ENCODE measurements around the gene VAV2. TPM values are rescaled to one million over a fixed set of nuclear protein-coding genes. Genes with fewer than 3 reads are reported as not detected.

VAV2 gene
- total RNA-seq, 1 donor from 2014 or later = 34.6 TPM

DNA sequence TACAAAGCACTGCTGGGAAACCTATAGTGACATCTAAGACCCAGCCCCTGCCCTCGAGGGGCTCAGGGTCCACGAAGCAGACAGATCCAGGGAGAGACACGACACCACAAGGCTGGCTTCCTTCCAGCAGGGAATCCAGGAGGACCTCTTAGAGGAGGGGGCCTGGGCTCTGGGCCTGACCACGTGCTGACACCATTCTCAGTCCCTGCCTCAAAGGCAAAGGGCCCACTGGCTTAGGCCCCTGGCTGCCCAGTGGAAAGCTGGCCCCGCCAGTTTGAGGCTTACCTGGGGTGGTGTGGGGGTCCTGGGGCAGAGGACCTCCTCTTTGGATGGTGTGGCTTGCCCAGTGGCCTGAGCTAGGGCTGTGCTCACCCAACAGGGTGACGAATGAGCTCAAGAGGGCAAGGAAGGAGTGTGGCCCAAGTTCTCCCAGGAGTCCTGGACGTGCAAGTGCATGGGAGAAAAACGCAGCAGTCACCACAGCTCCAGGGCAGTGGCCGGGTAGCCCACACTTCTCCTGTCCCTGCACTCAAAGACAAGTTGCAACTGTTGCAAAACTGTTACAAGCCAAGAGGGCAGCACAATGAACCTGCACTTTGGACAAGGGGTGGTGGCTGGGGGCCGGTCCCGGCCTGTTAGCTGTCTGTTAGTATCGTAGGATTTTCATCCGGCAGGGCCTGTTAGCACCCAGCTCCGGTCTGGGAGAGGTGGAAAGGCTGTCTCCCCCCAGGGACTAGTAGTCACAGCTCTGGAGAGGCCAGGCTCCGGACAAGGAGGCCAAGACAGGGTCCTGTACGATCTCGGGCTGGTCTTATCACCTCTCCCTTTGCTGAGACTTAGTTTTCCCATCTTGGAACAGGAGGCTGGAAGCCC is 252.5 kb downstream of the VAV2 start:
- Histone ChIP-seq H3K27ac (no peak overlapping the region), H3K36me3 (no peaks in the 10 kb centered on the region), H3K27me3 (no peaks in the 10 kb centered on the region), H3K4me3 (no peak overlapping the region), H3K4me1 (peaks cover 13% of the 10 kb centered on the region), H3K9me3 (no peaks in the 10 kb centered on the region)
- TF ChIP-seq, protein P1, sequence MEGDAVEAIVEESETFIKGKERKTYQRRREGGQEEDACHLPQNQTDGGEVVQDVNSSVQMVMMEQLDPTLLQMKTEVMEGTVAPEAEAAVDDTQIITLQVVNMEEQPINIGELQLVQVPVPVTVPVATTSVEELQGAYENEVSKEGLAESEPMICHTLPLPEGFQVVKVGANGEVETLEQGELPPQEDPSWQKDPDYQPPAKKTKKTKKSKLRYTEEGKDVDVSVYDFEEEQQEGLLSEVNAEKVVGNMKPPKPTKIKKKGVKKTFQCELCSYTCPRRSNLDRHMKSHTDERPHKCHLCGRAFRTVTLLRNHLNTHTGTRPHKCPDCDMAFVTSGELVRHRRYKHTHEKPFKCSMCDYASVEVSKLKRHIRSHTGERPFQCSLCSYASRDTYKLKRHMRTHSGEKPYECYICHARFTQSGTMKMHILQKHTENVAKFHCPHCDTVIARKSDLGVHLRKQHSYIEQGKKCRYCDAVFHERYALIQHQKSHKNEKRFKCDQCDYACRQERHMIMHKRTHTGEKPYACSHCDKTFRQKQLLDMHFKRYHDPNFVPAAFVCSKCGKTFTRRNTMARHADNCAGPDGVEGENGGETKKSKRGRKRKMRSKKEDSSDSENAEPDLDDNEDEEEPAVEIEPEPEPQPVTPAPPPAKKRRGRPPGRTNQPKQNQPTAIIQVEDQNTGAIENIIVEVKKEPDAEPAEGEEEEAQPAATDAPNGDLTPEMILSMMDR (IDR thresholded peaks at IDR 0.05) = no peak
- DNase-seq (peak; percentile 56), ATAC-seq (no peak)
- intact Hi-C loops (cut with DNase I) = no loop called here

DNA sequence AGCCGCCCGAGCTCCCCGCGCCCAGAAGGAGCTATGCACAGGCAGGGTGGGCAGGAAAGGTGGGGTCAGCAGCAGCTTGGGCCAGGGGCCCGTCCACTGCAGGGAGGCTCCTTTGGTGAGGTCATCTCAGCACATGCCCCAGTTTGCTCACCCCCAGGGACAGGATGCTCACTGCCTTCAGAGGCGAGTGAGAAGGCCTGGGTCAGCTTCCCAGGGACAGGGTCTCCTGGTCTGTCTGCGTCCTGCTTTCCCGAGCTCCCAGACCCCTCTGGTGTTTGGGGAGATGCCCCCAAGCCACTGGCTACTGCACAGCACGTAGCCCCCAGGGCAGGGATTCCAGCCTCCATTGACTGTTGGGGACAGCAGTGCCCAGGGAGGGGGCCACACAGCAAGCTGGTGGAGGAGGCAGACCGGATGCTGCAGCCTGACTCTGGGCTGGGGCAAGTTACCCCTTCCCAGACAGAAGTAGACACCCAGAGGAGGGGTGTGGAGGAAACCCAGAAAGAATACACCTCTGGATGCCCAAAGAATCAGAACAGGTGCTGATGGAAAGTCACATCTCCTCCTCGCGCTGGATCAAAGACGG is 253.4 kb downstream of the VAV2 start:
- intact Hi-C loops (cut with DNase I) = no loop called here
- H3K9me3 ChIP-seq = no peaks in the 10 kb centered on the region
- no peaks in the 10 kb centered on the region for H3K27me3 ChIP-seq
- no peak overlapping the region for H3K27ac ChIP-seq
- H3K4me3 ChIP-seq = peak overlapping the region; percentile 46
- H3K4me1 ChIP-seq = peaks cover 13% of the 10 kb centered on the region
- ATAC-seq = no peak
- TF ChIP-seq, protein P1 (IDR thresholded peaks at IDR 0.05) = no peak
- no peak for DNase-seq
- H3K36me3 ChIP-seq = no peaks in the 10 kb centered on the region

DNA sequence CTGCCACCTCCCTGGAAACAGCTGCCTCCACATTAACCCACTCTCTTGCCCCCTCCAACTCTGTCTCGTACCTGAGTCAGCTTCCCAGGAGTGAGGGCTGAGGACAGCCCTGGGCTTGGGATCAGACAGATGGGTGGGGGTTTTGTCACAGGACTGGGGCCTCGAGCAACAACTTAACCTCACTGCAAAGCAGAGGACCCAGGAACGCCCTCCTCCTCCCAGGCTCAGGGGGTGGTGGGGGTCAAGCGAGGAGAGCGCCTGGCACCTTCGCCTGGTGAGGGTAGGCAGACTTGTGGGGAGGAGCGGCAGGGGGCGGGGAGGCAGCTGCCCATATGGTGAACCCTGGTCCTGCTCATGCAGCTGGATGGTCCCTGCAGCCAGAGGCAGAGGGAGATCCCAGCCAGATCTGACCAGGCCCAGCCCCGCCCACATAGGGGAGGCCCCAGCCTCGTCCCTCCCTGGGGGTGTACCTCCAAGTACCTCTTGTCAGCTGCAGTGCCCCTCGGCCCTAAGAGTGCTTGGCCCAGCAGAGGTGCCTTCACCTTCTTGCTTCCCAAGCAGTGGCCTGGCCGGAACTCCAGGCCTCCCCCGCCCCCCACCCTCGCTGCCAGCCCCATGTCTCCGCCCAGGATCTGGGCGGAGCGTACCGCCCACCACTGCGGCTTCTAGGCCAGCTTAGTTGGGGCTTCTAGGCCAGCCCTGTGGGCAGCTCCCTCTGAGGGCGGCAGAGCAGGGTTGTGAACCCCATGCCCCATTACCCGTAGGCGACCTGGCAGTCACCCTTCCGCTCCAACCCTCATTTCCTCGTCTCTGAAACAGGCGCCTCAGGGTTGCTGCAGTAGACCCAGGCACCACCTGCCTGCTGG is 254.1 kb downstream of the VAV2 start, which contains the start of gene SARDH:
TSS of gene SARDH (minus strand) at position 579 of the 866 bp plus-strand sequence. CDS start 4,179 bp downstream, outside the sequence.
- H3K27ac ChIP-seq = no peak within 1 kb of the TSS
- peaks cover 13% of the 10 kb centered on the region for H3K4me1 ChIP-seq
- H3K36me3 ChIP-seq = no peaks in the 10 kb centered on the region
- DNase-seq (peak; percentile 79), ATAC-seq (peak; percentile 79)
- H3K27me3 ChIP-seq = no peaks in the 10 kb centered on the region
- peak within 1 kb of the TSS; percentile 46 for H3K4me3 ChIP-seq
- no peaks in the 10 kb centered on the region for H3K9me3 ChIP-seq
- TF ChIP-seq, protein P1 (IDR thresholded peaks at IDR 0.05) = no peak
- intact Hi-C loops (cut with DNase I) = no loop called here

DNA sequence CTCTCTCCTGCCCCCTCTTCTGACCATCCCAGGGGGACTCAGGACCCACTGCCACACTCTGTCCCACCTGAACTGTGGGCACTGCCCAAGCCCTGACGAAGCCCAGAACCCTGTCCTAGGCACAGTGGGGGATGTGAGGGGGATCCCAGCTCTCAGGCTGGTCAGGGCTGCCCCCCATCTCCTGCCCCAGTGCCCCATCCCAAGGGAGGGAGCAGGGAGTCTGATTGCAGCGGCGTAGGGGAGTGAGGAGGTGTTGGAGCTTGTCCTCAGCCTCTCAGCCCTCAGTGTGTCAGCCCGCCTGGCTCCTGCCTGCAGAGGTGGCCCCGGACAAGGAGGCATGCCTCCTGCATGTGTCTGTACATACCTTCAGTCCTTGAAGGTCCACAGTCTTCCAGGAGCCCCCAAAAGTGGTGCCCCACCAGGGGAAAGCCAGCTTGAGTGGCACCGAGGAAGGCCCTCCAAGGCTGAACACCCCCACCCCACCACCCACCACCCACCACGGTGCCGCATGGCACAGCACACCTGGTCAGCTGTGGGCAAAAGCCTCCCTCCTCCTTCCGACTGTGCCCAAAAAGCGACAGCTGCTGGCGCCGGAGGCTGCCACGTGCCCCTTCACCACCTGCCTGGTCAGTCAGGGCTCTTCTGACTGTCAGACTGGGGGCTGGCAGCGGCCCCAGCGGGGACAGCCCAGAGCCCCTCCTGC is 254.9 kb downstream of the VAV2 start:
- no peaks in the 10 kb centered on the region for H3K9me3 ChIP-seq

More for the DNA sequence above, 254.9 kb downstream of the VAV2 start:
- Histone ChIP-seq H3K36me3 (no peaks in the 10 kb centered on the region), H3K4me3 (peak overlapping the region; percentile 46), H3K27me3 (no peaks in the 10 kb centered on the region), H3K27ac (no peak overlapping the region), H3K4me1 (peaks cover 13% of the 10 kb centered on the region)
- intact Hi-C loops (cut with DNase I) = no loop called here
- DNase-seq (peak; percentile 62), ATAC-seq (peak; percentile 2)
- TF ChIP-seq, protein P1 (IDR thresholded peaks at IDR 0.05) = no peak
